MM.1S (cell line): ENCODE results near the gene NPY.

Experiments used
- EZH2 ChIP-seq: fragments of 300-600 bp; sonication (generic); optimal IDR thresholded peaks from 2 replicates; pipeline ENCODE3; 2017; ENCODE audit warnings: low read depth, mild to moderate bottlenecking, antibody characterized with exemption, low read length, mixed read lengths
- EZH2phosphoT487 ChIP-seq: fragments of 300-600 bp; sonication (generic); IDR thresholded peaks from 2 replicates; pipeline ENCODE4 v1.6.1; 2018; ENCODE audit warnings: antibody characterized with exemption, low read length
- TF ChIP-seq, protein P1 (sequence below): fragments of 300-600 bp; sonication (generic); IDR thresholded peaks from 2 replicates; pipeline ENCODE4 v1.5.1; 2016; ENCODE audit warnings: antibody characterized with exemption, low read length, mixed read lengths

DNA sequence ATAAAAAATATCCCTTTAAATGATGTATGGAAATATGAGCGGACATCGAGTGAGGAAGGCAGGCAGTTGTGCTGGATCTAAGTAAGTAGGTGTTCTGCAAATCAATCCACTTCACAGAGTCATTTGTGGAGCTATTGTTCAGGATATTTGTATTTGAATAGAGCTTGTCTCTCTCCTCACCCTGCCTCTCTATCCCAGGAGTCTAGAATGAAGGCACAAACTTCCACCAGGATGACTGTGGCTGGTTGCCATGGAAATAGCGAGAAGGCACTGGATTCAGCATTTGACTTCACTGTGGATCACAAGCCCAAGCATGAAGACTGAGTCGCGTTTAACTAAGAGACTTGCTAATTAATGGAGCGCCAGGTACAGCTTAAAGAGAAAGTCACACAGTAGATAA is 53.2 kb downstream of the NPY start:
- TF ChIP-seq, protein P1, sequence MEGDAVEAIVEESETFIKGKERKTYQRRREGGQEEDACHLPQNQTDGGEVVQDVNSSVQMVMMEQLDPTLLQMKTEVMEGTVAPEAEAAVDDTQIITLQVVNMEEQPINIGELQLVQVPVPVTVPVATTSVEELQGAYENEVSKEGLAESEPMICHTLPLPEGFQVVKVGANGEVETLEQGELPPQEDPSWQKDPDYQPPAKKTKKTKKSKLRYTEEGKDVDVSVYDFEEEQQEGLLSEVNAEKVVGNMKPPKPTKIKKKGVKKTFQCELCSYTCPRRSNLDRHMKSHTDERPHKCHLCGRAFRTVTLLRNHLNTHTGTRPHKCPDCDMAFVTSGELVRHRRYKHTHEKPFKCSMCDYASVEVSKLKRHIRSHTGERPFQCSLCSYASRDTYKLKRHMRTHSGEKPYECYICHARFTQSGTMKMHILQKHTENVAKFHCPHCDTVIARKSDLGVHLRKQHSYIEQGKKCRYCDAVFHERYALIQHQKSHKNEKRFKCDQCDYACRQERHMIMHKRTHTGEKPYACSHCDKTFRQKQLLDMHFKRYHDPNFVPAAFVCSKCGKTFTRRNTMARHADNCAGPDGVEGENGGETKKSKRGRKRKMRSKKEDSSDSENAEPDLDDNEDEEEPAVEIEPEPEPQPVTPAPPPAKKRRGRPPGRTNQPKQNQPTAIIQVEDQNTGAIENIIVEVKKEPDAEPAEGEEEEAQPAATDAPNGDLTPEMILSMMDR = no peak
- TF ChIP-seq EZH2 = no peak
- no peak for TF ChIP-seq EZH2phosphoT487
